ENCODE measurements around the gene MUC6.

MUC6 gene

DNA sequence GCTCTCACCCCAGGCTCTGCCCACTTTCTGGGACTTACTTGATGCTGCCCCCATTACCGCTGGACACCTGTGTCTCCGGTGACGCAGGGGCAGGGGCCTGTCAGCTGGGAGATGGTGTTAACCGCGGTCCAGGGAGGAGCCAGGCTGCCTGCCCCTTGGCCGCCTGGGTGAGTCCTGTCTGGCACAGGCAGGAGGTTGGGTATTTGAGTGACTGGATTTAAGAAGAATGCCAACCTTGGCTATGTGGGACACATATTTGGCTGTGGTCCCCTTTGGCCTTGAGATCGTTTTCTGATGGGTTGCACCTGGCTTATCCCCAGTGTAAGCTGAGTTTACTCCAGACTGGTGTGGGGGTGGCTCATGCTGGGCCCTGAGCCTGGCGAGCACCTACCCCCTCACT lies 2.5 kb downstream of the MUC6 start:
- Histone ChIP-seq H3K36me3 (ENCODE audit: low read depth) (no peaks in the 10 kb centered on the region), H3K27me3 (ENCODE audit: insufficient read depth, poor library complexity, severe bottlenecking) (no peaks in the 10 kb centered on the region), H3K4me3 (ENCODE audit: severe bottlenecking) (no peak overlapping the region), H3K4me1 (ENCODE audit: insufficient read depth, poor library complexity, severe bottlenecking) (no peaks in the 10 kb centered on the region), H3K27ac (ENCODE audit: poor library complexity, severe bottlenecking) (no peak overlapping the region), H3K9me3 (ENCODE audit: severe bottlenecking) (no peaks in the 10 kb centered on the region)
- TF ChIP-seq, protein P1, sequence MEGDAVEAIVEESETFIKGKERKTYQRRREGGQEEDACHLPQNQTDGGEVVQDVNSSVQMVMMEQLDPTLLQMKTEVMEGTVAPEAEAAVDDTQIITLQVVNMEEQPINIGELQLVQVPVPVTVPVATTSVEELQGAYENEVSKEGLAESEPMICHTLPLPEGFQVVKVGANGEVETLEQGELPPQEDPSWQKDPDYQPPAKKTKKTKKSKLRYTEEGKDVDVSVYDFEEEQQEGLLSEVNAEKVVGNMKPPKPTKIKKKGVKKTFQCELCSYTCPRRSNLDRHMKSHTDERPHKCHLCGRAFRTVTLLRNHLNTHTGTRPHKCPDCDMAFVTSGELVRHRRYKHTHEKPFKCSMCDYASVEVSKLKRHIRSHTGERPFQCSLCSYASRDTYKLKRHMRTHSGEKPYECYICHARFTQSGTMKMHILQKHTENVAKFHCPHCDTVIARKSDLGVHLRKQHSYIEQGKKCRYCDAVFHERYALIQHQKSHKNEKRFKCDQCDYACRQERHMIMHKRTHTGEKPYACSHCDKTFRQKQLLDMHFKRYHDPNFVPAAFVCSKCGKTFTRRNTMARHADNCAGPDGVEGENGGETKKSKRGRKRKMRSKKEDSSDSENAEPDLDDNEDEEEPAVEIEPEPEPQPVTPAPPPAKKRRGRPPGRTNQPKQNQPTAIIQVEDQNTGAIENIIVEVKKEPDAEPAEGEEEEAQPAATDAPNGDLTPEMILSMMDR (IDR thresholded peaks at IDR 0.05; ENCODE audit: poor library complexity, severe bottlenecking) = no peak
- ATAC-seq (ENCODE audit: low read depth) = no peak
- no peak for DNase-seq (ENCODE audit: low spot score)

- ATAC-seq (ENCODE audit: low read depth) = no peak
- H3K4me3 ChIP-seq (ENCODE audit: severe bottlenecking) = no peak overlapping the region
- H3K4me1 ChIP-seq (ENCODE audit: insufficient read depth, poor library complexity, severe bottlenecking) = no peaks in the 10 kb centered on the region
- no peaks in the 10 kb centered on the region for H3K27me3 ChIP-seq (ENCODE audit: insufficient read depth, poor library complexity, severe bottlenecking)
- TF ChIP-seq, protein P1 (IDR thresholded peaks at IDR 0.05; ENCODE audit: poor library complexity, severe bottlenecking) = no peak
- H3K9me3 ChIP-seq (ENCODE audit: severe bottlenecking) = no peaks in the 10 kb centered on the region
- H3K27ac ChIP-seq (ENCODE audit: poor library complexity, severe bottlenecking) = no peak overlapping the region
- H3K36me3 ChIP-seq (ENCODE audit: low read depth) = no peaks in the 10 kb centered on the region
- DNase-seq (ENCODE audit: low spot score) = no peak
Measured at GRCh38 chr11:1033016-1033798, 3.3 kb downstream of the MUC6 start.

- no peaks in the 10 kb centered on the region for H3K4me1 ChIP-seq (ENCODE audit: insufficient read depth, poor library complexity, severe bottlenecking)
- no peaks in the 10 kb centered on the region for H3K27me3 ChIP-seq (ENCODE audit: insufficient read depth, poor library complexity, severe bottlenecking)
- no peaks in the 10 kb centered on the region for H3K36me3 ChIP-seq (ENCODE audit: low read depth)
- no peaks in the 10 kb centered on the region for H3K9me3 ChIP-seq (ENCODE audit: severe bottlenecking)
- TF ChIP-seq, protein P1 (IDR thresholded peaks at IDR 0.05; ENCODE audit: poor library complexity, severe bottlenecking) = no peak
- ATAC-seq (ENCODE audit: low read depth) (no peak), DNase-seq (ENCODE audit: low spot score) (no peak)
- H3K4me3 ChIP-seq (ENCODE audit: severe bottlenecking) = no peak overlapping the region
- H3K27ac ChIP-seq (ENCODE audit: poor library complexity, severe bottlenecking) = no peak overlapping the region
Measured at GRCh38 chr11:1032310-1032891, 4.1 kb downstream of the MUC6 start.

GRCh38 chr11:1031121-1031899 lies 5.2 kb downstream of the MUC6 start:
- Histone ChIP-seq H3K36me3 (ENCODE audit: low read depth) (no peaks in the 10 kb centered on the region), H3K27ac (ENCODE audit: poor library complexity, severe bottlenecking) (no peak overlapping the region), H3K4me1 (ENCODE audit: insufficient read depth, poor library complexity, severe bottlenecking) (no peaks in the 10 kb centered on the region), H3K27me3 (ENCODE audit: insufficient read depth, poor library complexity, severe bottlenecking) (no peaks in the 10 kb centered on the region), H3K9me3 (ENCODE audit: severe bottlenecking) (no peaks in the 10 kb centered on the region), H3K4me3 (ENCODE audit: severe bottlenecking) (no peak overlapping the region)
- TF ChIP-seq, protein P1 (IDR thresholded peaks at IDR 0.05; ENCODE audit: poor library complexity, severe bottlenecking) = no peak
- DNase-seq (ENCODE audit: low spot score) = no peak
- no peak for ATAC-seq (ENCODE audit: low read depth)

Data from RWPE2 (cell line).